Measurements from ENCODE around the gene LRRC4C. TPM values are rescaled to one million over a fixed set of nuclear protein-coding genes. Genes with fewer than 3 reads are reported as not detected.

Gene LRRC4C
- total and polyA plus RNA-seq, 2 experiments from 2014 or later: 0.35 to 1.1 TPM

GRCh38 chr11:40188848-40189247 is 1270.6 kb downstream of the LRRC4C start (continued):
- no peak for TF ChIP-seq ZNF462 (CRISPR knock-in tag; IDR thresholded peaks at IDR 0.05)
- no peak for TF ChIP-seq JUNB (IDR thresholded peaks at IDR 0.05; ENCODE audit: unreplicated experiment)
- TF ChIP-seq NANOG (IDR thresholded peaks at IDR 0.05; ENCODE audit: borderline replicate concordance): no peak

GRCh38 chr11:40187295-40187694 is 1272.2 kb downstream of the LRRC4C start:
- Histone ChIP-seq H3F3A (replicated peaks; ENCODE audit: low read depth) (no peaks in the 10 kb centered on the region), H3K4me2 (no peak overlapping the region), H3K4me3 (no peak overlapping the region), H3K27ac (ENCODE audit: low read depth) (no peak overlapping the region), H2AFZ (peak overlapping the region; percentile 34; the same call in 1 of the 2 replicates), H3K4me1 (ENCODE audit: insufficient read depth) (no peaks in the 10 kb centered on the region), H3K9me2 (ENCODE audit: insufficient read depth) (no peaks in the 10 kb centered on the region), H3K79me2 (replicated peaks; ENCODE audit: insufficient read depth) (no peaks in the 10 kb centered on the region), H3K36me3 (ENCODE audit: insufficient read depth) (no peaks in the 10 kb centered on the region), H3K27me3 (ENCODE audit: insufficient read depth) (no peaks in the 10 kb centered on the region; the same call in none of the 2 replicates), H4K20me1 (replicated peaks; ENCODE audit: insufficient read depth) (no peaks in the 10 kb centered on the region)
- Mint-ChIP-seq H3K27me3 (ENCODE audit: insufficient read depth, low read depth, poor library complexity) (peaks cover 5% of the 10 kb centered on the region), H3K9me3 (no peaks in the 10 kb centered on the region), H3K27ac (no peak overlapping the region), H3K4me1 (peaks cover 3% of the 10 kb centered on the region; the same call in 1 of the 3 replicates), H3K4me3 (no peak overlapping the region), H3K36me3 (ENCODE audit: low read depth) (no peaks in the 10 kb centered on the region)
- ATAC-seq (no peak), DNase-seq (ENCODE audit: low spot score) (no peak)
- TF ChIP-seq EZH2 (IDR thresholded peaks at IDR 0.05; ENCODE audit: low read depth, unreplicated experiment) (no peak), CTCF (conservative IDR thresholded peaks at IDR 0.05; ENCODE audit: low read depth in 2 of 2) (no peak), ETS1 (IDR thresholded peaks at IDR 0.05) (no peak), ZNF462 (CRISPR knock-in tag; IDR thresholded peaks at IDR 0.05) (no peak), CREB1 (CRISPR knock-in tag; IDR thresholded peaks at IDR 0.05; ENCODE audit: low read depth) (no peak)

Measured in GM23338 (cell line).